ENCODE measurements around the gene MRGPRE.
"Not testable (repeated sequence)": the region's sequence is repeated elsewhere in the genome, so short reads cannot be mapped to it uniquely, and the experiment has no call there.

The MRGPRE gene, protein sequence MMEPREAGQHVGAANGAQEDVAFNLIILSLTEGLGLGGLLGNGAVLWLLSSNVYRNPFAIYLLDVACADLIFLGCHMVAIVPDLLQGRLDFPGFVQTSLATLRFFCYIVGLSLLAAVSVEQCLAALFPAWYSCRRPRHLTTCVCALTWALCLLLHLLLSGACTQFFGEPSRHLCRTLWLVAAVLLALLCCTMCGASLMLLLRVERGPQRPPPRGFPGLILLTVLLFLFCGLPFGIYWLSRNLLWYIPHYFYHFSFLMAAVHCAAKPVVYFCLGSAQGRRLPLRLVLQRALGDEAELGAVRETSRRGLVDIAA

DNA sequence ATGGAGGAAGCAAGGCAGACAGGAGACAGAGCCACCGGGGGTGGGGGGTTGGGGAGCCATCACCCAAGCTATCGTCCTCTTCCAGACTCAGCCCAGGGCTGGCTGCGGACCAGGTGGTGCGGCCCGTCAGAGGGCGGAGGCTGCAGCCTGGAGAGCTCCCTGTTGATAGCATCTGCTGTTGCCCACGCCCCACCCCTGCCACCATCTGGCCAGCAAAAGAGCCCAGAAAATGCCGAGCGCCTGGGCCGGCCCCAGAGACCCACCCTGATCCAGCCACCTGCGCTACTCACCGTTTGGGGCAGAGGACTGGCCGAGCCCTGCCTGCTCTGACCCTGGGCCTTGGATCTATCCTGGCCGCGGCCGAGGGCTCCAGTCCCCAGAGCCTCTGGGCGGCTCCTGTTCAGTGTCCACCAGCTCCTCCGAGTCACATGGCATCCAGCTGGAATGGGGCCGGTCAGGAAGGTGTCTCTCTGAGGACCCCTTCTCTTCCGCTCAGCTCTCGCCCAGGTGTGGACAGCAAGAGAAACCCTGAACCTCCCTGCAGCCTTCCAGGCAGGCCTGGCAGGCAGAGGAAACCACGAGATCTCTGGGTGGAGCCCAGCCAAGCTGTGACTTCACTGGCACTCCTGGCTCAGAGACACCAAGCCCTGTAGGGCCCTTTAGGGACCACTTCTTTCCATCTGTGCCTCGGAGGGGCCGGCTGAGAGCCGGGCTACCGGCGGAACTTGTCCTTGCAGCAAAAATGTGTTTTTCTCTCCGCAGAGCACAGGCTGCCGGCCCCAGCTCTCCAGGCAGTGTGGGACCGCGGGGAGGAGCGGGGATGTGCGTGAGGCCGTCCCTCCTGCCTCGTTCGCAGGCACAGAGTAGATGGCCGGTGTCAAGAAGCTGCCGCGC, at the start of gene MRGPRE:
MRGPRE (minus strand) TSS at position 567 of the 894 bp plus-strand sequence. CDS start 3,618 bp downstream, outside the sequence.
- DNase-seq = no peak

DNA sequence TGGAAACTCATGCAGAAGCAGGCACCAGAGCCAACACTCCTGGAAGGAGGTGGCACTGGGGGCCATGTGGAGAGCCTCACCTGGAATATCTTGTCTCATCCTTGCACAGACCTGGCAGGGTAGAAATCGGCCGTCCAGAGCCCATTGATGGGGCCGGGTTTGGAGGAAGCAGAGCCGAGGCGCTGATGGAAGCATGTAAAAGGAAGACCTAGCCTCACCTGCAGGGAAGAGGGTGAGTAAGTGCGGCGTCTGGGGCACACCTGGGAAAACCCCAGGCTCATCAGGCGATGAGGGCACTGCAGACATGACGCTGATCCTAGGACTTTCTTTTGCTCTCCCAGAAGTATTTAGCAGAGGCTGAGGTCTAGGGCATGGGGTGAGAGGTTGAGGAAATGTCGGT, 48.9 kb upstream of the MRGPRE start:
- not testable (repeated sequence) for DNase-seq

DNA sequence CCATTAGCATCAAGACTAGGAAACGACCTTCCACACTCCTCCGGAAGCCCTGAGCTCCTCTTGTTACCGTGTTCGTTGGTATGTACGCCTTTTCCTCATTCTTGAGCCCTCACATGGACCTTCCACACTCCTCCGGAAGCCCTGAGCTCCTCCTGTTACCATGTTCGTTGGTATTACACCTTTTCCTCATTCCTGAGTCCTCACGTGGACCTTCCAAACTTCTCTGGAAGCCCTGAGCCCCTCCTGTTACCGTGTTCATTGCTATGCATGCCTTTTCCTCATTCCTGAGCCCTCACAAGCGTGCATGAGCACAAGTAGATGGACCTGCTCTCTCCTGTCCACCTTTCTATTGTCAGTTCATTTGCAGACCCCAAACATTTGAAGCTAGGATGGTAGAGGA, 48.4 kb upstream of the MRGPRE start:
- not testable (repeated sequence) for DNase-seq

DNA sequence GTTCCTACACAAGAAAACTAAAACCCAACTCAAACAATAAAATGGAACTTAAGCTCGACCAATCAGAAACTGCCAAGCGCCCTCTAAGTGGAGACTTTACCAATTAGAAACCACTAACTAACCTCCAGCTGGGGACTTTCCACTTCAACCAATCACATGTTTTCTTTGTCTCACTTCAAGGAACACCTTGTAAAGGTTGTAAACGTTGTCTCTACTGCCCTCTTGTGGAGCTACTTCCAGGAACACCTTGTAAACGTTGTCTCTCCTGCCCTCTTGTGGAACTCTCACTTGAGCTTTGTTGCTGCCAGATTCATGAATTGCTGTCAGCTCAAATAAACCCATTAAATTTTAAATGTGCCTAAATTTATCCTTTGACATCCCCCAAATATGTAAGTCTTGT, 46.7 kb upstream of the MRGPRE start:
- not testable (repeated sequence) for DNase-seq

DNA sequence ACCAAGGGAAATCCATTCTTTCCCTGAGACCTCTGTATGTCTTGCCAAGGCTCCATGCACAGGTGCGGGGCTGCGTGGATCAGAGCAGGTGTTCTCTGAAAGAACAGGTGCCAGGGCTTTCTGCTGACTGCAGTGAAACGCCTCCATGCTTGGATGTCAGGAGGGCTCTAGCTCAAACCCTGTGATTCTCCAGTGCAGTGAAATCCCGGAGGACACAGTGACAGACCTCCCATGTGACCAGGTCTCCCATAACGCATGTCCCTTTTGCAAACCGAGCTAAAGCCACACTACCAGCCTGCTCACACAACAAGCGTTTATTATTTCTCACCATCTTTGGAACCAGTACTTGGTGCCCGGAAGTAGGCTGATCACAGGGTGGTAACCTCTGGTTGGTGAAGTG, 41.4 kb upstream of the MRGPRE start:
- not testable (repeated sequence) for DNase-seq

DNA sequence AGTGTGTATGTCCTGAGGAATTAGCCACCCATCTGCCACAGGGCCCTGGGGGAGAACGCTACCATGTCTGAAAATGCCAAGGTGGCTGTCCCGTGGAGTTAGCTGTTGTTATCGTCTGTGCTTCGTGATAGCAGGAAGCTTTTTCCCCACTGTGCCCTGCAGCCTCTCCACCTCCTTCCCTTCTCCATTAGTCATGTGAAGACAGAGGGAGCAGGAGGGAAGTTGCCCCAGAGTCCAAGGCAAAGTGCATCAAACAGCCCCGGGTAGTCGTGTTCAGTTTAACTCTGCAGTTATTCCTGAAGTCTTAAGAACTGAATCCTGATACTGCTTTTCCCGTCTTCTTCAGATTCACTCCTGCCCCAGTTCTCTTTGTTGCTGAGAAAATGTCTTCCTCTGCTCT, 30.3 kb upstream of the MRGPRE start:
- not testable (repeated sequence) for DNase-seq

DNA sequence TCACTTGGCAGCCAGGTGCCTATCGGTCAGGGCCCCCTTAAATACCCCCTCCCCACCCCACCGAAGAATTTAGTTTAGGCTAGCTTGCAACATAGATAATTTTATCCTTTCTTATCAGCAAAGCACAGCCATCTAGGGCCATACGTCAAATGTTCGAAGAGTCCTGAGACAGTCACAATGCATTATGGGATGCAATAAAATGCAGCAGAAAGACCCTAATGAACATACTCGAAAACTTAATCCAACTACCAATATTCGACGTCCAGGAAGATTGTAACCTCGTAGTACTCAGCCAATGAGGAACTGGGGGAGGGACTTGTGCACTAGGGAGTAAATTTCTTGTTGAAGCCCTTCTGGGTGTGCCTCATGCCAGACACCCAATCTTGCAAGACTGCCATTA, 29.6 kb upstream of the MRGPRE start:
- DNase-seq = not testable (repeated sequence)

DNA sequence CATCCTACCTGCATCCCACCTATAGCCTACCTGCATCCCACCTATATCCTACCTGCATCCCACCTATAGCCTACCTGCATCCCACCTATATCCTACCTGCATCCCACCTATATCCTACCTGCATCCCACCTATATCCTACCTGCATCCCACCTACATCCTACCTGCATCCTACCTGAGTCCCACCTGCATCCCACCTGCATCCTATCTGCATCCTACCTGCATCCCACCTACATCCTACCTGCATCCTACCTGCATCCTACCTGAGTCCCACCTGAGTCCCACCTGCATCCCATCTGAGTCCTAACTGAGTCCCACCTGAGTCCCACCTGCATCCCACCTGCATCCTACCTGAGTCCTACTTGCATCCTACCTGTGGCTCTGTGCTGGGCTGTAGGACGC, 25.3 kb upstream of the MRGPRE start:
- not testable (repeated sequence) for DNase-seq

DNA sequence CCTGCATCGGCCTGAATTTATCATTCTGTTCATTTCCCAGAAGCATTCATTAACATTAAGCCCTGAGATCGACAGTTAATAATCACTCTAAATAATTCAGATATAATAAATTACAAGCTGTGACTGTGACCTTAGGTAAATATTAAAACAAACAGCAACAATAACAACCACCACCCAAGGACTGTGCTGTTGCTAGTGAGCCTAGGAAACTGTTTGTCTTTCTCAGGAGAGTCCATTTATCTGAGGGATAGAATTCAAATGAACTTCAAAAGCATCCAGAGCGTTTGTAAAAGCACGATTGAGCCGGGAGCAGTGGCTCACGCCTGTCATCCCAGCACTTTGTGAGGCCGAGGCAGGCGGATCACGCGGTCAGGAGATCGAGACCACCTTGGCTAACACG, 23.0 kb upstream of the MRGPRE start:
- DNase-seq = not testable (repeated sequence)

DNA sequence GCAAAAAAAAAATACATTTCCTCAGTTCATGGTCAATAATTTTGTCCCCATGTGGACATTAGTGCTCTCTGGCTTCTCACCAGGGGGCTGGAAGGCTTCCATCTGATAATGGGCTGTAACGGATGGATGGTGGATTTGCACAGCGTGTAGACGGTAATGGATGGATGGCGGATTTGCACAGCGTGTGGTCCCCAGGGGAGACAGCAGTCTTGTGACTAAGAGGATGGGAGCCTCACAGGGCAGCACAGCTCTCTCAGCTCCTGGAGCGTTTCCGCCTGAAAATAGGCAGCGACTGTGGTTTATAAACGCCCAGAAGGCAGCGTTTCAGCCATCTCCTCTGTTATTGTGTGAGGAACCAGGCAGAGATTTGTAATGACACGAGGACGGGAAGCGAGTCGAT, 22.6 kb upstream of the MRGPRE start:
- not testable (repeated sequence) for DNase-seq

DNA sequence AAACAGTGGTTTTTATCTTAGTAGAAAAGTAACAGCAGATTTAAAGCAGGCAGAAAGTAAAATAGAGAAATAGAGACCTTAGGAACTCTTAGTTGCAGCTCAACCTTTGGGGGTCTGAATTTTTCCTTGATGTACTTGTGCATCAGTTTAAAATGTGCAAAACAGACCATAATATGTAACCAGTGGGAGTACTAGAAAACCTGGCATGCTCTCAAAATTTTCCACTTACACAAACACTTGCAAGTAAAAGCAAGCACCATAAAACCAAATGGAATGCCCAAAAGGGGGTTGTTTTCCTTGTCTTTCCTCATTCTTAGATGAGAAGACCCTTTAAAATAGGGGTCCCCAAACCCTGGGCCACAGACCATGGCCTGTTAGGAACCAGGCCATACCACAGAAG, 12.9 kb upstream of the MRGPRE start:
- DNase-seq = no peak

DNA sequence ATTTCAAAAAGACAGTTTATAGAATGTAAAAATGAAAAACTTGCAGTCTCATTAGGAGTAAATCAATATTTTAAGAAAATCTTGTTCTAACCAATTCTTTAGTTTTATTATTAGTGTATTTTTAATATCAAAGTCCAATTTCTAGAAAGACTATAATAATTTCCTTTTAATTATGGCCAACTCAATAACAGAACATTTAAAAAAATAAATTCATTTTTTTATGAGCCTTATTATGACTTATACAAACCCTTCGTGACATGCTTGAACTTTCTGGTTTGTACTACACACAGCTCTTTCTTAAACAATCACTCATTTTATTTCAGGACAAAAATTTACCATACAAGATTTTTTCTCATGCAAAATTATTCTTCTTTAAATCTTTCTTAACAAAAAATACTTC, 11.7 kb upstream of the MRGPRE start:
- no peak for DNase-seq

DNA sequence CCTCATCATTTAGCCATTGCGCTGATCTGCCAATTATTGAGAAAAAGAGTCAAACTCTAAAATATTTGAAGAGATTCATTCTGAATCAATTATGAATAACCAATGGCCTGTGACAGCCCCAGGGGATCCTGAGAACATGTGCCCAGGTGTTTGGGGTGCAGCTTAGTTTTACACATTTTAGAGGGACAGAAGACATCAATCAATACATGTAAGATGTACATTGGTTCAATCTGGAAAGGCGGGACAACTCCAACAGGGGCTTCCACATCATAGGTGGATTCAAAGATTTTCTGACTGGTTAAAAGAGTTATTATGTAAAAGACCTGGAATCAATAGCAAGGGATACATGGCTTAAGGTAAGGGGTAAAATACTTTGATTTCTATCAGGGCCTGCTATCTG, 4.9 kb upstream of the MRGPRE start:
- no peak for DNase-seq

DNA sequence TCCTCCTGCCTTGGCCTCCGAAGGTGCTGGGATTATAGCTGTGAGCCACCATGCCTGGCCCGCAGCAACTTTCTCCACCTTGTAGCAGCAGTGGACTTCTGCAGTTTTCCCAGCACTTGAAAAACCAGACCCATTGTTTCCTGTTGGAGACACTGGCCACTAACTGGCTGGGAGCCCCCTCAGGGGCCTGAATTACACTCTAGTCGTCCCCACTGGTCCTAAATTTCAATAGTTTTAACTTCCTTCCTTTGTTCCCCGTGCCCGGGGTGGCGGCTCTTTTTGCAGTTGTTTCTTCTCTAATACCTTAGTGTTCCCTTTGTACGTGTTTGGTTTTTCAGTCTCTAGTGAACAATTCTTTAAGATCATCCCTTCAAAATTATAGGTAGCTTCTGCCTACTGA, 2.6 kb upstream of the MRGPRE start:
- DNase-seq = no peak

DNA sequence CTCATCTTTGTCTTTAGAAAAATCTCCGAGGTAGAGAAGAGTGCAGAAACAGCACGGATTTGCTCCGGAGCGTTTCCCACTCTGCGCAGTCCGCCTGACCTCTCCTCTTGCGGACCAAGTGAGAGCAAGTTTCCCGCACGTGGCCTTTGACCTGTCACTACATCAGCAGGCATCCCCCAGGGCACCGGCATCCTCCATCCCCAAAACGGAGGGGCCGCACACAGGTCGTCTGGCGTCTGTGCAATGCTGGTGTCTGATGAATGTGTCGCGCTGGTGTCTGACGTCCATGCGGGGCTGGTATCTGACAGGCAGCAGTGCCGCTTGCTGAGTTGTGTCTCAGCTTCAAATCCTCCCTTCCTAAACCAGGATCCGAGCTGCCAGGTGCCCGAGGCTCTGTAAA, 739 bp upstream of the MRGPRE start:
- no peak for DNase-seq

DNA sequence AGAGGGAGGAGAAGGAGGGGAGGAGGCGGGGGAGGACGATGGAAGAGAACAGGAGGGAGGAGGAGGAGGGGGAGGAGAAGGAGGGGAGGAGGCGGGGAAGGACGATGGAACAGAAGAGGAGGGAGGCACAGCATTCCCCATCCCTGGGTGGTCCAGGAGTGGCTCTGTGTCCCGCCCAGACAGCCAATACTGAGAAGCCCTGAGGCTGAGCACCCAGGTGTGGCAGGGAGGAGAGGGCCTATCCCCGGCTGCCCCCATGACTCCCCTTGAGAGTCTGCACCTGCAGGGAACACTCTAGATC, 717 bp downstream of the MRGPRE start:
- no peak for DNase-seq

DNA sequence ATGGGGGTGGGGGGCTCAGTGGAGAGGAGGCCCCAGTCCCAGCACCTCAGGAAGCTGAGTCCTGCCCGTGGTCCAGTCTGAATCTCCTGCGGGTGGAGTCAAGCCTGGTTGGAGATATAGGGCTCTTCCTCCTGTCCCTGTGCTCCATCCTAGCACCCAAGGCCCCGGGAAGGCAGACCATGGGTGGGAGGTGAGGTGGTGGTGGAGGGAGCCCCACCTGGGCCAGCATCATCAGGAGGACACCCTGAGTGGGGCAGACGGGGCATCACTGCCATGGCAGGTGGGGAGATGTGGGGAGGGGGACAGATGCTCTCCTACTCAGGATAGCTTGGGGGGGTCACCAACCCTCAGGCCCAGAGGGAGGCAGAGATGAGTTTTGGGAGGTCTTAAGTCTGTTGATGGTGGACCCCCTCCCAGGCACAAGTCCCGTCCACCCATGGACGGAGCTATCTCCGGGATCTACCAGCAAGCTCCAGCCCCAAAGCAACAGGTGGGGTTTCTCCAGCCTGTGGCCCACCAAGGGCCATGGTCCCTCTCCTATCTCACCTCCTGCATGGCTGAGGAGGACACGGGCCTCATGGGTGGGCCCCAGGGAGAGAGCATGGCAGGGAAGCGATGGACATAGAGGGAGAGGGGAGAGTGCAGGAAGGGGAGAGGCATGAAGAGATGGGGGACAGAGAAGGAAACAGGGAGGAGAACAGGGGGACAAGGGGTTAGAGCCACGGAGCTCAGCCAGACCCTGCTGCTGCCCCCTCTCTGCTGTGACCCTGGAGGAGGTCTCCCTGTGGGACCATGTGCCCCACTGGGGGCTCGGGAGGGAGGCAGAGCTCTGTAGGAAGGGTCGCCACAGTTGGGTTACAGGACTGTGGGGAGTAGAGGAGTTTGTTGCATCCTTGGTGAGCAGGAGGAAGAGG, 1.3 kb downstream of the MRGPRE start:
- DNase-seq = no peak

DNA sequence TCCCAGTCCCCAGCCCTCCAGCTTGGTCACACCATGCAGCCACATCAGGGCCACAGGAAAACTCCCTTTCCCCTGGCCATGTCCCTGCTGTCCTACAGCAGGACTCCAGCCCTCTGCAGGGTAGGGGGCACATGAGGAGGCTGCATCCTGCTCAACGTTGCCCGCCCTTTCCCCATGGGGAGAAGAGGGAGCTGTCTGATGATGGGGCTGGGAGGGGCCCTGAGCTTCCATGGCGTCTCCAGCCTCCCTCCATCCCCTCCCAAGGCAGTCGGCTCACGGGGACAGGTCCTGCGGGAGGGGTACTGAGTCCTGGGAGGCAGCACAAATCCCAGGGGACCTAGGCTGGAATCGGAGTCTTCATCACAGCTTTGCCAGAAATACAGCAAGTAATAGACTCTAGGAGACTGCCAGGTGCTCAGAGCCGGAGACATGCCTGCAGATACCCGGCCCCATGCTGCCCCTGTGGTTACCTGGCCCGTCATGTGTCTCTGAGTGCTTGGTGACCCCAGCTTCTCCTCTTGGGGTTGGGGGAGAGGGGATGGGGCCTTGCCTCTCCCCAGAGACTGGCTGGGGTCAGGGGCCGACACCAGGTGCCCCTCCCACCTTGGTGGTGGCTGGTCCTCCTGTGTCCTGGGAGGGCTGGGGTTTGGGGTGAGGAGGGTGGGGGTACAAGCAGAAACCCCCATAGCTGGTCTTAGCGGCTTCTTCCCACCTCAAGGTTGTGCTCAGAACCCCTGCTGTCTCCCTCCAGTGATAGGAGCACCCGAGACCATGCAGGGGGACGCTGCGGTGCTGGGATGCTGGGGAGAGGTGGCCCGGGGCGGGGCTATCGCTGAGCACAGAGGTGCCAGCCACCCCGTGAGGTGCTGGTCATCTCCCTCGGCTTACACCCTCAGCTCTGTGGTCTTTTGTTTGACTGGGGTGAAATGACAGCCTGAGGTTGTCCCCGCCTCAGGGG, 2.3 kb downstream of the MRGPRE start:
- DNase-seq = no peak

DNA sequence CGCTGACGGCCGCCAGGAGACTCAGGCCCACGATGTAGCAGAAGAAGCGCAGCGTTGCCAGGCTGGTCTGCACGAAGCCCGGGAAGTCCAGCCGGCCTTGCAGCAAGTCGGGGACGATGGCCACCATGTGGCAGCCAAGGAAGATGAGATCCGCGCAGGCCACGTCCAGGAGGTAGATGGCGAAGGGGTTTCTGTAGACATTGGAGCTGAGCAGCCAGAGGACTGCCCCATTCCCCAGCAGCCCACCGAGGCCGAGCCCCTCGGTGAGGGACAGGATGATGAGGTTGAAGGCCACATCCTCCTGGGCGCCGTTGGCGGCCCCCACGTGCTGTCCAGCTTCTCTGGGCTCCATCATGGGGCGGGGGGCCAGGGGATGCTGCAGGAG, 3.8 kb downstream of the MRGPRE start:
- DNase-seq = no peak

DNA sequence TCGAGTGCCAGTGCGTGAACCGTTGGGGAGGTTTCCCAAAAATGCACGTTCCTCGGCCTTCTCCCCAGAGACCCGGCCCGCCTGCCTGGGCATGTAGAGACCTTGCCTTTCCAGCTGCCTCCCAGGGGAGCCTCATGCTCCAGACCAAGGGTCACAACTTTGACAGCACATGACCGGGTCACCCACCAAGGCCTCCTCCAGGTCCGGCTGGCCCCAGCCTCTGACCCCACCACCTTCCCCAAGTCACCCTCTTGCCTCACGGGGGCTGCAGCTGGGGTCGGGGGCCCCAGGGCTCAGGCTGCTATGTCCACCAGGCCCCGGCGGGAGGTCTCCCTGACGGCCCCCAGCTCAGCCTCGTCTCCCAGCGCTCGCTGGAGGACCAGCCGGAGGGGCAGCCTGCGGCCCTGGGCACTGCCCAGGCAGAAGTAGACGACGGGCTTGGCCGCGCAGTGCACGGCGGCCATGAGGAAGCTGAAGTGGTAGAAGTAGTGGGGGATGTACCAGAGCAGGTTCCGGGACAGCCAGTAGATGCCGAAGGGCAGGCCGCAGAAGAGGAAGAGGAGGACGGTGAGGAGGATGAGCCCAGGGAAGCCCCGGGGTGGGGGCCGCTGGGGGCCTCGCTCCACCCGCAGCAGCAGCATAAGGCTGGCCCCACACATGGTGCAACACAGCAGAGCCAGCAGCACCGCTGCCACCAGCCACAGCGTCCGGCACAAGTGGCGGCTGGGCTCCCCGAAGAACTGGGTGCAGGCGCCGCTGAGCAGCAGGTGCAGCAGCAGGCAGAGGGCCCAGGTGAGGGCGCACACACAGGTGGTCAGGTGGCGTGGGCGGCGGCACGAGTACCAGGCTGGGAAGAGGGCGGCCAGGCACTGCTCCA, 4.4 kb downstream of the MRGPRE start:
- DNase-seq = no peak

Data from activated naive CD4-positive, alpha-beta T cell (primary cell).